Stimulated activated CD8-positive, alpha-beta memory T cell treated with anti-CD3 and anti-CD28 coated beads, Interleukin-4, amount 100 ng/mL, for 24 hours (primary cell): ENCODE measurements around the gene DBT.
"Not testable (repeated sequence)": the region's sequence is repeated elsewhere in the genome, so short reads cannot be mapped to it uniquely, and the experiment has no call there.

Source experiments
- DNase-seq: peaks from one replicate; pipeline ENCODE4 v3.0.0-alpha.2; 2020; ENCODE audit warnings: low read depth

DBT gene

DNA sequence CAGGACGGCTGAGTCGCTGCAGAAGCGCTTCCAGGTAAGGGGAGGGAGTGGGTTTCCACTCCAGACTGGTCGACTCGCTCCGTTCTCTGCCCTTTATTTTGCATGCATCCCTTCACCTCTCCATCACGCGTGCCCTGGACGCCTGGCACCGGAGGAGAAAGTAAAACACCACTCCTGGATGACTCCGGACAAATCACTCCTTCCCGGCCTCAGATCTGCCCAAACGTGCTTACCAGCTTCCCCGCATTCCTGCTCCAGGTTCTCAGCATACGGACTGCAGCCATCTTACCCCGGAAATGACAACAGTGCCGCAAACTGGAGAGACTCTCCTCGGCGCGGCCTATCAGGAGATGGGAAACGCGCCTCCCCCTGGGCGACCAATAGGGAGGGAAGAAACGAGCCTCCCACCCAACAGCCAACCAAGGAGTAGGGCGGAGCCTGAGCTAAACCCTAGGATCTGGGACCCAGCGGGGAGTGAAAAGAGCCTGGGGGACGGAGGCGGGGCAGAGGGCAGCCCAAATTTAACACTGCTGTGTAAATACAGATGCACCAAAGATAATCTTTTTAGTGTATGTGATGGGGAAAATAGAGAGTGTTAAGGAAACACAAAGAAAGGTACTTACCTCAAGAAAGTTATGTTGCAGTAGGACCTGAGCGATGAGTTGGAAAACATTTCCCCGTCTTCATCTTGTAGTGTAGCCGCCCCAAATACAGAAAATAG is at the start of gene DBT:
DBT (minus strand) TSS at position 298 of the 721 bp plus-strand sequence; CDS start at position 284, 14 bp downstream.
- peak; percentile 86 for DNase-seq

DNA sequence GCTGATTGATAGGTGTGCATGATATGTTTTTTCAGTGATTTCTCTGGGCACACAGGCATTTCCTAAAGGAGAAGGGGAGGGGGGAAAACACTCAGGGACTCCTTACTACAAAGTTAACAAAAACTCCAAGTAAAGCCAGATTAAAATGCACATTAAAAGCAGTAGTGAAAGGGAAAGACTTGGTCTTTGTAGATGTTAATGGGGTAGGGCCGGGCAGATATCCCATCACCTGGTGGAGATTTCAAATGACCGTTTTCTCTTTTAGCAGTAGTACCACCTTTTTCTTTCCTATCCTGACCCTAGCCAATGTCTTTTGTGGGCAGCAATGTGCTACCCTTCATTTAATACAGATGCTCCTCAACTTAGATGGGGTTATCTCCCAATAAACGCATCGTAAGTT is 48.9 kb upstream of the DBT start:
- no peak for DNase-seq

DNA sequence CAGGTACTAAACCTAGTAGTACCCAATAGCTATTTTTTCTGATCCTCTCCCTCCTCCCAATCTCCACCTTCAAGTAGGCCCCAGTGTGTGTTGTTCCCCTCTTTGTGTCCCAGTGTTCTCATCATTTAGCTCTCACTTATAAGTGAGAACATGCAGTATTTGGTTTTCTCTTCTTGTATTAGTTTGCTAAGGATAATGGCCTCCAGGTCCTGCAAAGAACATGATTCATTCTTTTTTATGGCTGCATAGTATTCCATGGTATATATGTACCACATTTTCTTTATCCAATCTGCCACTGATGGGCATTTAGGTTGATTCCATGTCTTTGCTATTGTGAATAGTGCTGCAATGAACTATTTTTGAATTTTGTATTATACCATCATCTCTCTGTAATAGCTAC is 47.4 kb upstream of the DBT start:
- not testable (repeated sequence) for DNase-seq

DNA sequence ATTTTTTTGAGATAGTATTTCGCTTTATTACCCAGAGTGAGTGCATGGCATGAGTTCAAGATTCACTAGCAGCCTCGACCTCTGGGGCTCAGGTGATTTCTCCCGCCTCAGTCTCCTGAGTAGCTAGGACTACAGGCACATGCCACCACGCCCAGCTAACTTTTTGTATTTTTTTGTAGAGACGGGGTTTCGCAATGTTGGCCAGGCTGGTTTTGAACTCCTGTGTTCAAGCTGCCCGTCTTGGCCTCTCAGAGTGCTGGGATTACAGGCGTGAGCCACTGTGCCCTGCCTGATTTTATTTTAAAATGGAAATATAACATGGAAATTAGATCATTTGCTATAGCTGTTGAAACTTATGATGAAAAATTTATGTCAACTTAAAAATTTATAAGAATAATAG is 46.5 kb upstream of the DBT start:
- DNase-seq, result no peak

DNA sequence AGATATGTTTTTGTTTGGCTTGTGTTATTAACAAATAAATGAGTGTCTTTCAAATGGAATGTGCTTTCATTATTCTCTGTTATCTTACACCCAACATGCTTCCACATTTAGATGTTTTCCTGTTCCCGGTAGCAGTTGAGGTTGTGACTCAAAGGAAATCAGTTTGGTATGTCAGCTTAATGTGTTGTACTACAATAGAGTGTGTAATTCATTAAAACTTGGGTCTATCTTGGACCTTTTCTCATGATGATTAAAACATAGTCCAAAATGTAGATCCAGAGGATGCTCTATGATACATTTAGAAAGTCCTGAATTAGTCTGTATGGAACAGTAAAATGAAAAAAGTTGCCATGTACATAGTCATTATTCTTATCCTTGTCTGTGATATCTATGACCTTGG is 43.1 kb upstream of the DBT start:
- no peak for DNase-seq

DNA sequence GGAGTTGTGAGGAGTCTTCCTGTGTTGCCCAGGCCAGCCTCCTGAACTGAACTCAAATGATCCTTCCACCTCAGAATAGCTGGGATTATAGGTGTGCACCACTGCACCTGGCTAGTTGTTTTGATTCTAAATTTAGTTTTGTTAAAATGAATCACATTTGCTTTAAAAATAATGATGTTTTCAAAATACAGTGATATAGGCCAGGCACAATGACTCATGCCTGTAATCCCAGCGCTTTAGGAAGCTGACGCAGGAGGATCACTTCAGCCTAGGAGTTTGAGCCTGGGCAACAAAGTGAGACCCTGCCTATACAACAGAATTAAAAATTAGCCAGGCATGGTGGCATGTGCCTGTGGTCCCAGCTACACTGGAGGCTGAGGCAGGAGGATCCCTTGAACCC is 40.7 kb upstream of the DBT start:
- DNase-seq, result no peak

DNA sequence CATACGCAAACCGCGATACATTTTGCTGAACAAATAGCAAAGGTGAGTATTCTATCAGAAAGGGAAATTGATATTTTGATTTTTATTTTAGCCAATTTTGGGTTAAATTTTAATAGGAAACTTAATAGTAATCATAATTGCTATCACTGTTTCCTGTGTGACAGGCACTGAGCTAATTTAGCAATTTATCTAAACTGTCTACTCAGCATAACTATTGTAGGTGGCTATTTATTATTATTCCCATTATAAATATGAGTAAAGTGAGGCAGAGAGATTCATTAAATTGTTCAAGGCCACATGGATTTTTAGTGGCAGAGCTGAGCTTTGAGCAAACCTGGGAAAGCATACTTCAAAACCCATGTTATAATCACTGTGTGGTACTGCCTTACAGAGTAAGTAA is 37.5 kb upstream of the DBT start:
- no peak for DNase-seq

DNA sequence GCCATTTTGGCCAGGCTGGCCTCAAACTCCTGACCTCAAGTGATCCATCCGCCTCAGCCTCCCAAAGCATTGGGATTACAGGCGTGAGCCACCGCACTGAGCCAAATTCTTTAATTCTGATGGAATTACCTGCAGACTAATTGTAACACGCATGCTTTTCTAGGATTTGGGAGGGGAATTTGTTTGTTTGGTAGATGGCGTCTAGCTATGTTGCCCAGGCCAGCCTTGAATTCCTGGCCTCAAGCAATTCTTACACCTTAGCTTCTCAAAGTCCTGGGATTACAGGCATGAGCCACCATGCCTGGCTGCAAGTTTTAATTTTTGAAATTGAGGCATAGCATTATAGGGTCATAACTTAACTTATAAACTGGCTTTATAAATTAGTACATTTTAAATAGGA is 35.0 kb upstream of the DBT start:
- DNase-seq, result no peak

DNA sequence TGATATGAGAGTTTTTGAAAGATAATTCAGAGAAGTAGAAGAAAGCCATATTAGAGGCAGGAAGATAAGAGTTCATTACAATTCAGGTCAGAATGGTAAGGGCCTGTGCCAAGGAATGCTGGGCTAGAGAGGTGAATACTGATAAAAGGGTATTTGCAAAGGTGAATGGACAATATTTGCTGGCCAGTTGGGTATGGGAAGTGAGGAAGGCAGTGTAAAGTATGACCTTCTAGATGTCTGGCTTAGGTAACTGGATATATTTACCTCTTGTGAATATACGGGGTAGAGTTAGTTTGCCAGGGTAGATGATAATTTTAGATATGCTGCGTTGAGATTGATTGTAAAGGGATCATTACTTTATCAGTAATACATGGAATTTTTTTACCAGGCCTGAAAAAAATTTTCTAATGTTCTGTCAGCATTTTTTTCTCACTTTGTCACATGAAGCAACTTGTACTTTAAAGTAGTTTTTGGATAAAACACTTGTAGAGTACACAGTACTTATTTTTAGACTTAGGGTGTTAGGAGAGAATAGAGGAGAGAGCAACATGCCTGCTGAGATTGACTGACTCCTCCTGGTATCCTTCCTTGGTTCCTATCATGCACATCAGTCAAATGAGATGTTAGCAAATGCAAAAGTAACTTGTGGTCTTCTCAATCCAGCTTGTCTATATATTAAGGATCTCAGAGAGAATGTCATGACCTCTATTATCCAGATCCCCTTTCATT is 30.5 kb upstream of the DBT start:
- no peak for DNase-seq

DNA sequence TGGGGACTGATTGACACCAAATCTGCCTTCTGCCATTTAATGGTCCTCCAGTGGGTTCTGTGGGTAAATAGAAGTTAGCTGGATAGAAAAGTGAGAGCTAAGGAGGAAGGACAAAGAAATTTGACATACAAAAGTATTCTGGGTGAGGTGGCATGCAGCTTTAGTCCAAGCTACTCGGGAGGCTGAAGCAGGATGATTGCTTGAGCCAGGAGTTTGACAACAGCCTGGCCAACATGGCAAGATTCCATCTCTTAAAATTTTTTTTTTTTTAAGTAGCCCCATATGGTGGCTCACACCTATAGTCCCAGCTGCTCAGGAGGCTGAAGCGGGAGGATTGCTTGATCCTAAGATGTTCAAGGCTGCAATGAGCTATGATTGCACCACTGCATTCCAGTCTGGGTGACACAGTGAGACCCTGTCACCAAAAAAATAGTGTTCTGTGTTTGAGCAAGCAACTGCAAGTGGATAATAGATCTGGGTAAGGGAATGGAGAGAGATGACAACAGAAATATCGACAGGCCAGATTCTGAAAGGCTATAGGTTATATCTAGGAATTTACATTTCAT is 29.8 kb upstream of the DBT start:
- DNase-seq, result no peak

DNA sequence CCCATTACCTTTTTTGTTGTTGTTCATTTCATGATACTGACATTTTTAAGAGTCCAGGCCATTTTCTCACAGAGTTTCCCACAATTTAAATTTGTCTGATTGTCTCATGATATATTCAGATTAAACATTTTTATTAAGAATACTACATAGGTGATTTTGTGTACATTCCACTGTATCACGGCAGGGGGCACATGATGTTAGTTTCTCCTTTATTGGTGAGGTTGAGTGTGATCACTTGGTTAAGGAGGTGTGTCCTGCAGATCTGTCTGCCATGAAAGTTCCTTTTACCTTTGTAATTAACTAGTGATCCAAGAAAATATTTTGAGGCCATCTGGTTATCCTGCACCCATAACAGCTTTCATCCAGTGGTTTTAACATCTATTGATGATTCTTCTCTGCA is 28.2 kb upstream of the DBT start:
- DNase-seq, result no peak

DNA sequence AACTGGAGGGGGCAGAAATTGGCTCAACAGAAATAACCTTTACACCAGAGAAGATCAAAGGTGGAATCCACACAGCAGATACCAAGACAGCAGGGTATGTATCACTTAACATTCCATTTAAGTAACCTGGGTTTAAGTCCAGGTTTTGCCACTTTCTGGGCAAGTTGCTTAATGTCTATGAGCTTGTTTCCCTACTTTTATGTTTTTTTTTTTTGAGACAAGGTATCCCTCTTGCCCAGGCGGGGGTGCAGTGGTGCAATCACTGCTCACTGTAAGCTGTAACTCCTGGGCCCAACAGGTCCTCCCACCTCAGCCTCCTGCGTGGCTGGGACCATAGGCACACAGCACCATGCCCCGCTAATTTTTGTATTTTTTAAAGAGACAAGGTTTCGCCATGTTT is 18.6 kb upstream of the DBT start:
- DNase-seq, result no peak

DNA sequence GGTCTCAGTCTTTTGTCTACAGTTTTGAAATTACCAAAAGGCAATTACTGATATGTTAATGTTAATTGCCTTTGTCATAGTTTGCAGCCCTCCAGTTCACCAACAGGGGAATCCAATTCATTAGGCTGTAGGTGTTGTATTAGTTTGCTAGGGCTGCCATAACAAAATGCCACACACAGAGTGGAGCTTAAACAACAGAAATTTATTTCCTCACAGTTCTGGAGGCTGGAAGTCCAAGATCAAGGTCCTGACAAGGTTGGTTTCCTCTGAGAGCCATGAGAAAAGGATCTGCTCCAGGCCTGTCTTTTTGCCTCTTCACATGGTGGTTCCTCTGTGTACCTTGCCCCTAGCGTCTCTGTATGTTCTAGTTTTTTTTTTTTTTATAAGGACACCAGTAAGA is 17.6 kb upstream of the DBT start:
- no peak for DNase-seq

DNA sequence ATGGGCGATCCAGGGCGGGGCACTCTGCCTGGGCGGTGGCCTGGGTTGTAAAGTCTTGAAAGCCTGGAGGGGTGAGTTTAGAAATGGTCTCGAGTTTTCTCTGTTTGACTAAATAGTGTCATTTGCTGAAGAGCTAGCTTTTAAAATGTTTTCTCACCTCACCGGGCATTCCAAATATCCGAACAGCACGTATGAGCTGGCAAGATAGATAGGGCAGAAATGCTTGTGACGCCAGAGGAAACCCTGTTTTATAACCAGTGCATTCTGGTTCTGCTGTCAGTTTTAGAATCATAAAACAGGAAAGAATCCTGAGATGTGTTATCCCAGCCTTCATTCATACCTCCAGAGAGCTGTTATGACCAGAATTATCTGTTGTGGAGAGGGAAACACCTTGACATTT is 17.1 kb upstream of the DBT start:
- DNase-seq, result no peak

DNA sequence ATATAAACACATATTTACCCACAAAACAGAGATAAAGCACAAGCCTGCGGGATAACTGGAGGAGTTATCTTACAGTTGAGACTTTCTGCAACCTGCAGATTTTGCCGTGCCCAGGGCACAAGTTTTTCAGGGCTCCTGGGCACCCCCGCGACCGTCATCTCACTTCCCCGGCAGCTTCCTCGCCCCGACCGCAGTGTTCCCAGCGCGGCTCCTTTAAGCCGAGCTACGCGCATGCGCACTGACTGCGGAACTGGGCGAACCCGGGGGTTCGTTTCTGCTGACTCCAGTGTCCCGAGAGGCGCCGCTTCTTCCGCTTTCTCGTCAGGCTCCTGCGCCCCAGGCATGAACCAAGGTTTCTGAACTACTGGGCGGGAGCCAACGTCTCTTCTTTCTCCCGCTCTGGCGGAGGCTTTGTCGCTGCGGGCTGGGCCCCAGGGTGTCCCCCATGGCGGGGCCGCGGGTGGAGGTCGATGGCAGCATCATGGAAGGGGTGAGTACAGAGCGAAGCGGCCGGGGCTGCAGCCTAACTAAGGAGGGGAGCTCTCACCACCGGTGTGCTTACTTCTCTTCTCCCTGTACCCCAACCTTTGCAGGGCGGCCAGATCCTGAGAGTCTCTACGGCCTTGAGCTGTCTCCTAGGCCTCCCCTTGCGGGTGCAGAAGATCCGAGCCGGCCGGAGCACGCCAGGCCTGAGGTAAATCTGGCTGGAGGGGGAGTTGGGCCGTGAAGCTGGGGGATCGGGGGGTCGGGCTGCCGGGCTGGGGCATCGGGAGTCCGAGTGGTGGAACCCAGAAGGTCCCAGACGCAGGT is 16.5 kb upstream of the DBT start, which contains the start of gene RTCA:
RTCA (plus strand) TSS at position 286 of the 810 bp plus-strand sequence; CDS start at position 446, 160 bp downstream.
- peak; percentile 95 for DNase-seq

DNA sequence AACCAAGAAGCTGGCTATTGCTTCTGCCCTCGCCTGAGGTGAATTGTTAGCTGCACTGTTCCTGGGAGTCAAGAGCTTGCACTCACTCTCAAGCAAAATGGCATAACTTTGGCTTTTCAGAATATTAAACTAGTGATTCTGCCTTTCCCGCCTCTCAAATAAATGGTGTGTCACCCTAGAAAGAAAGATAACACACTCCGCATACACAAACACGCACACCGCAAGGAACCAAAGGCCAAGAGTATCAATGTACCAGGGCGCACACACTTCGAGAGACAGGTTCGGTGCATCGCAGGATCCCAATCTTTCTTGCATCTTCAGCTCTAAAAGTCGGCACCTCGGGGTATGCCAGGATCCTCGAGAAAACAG is 15.9 kb upstream of the DBT start:
- no peak for DNase-seq

DNA sequence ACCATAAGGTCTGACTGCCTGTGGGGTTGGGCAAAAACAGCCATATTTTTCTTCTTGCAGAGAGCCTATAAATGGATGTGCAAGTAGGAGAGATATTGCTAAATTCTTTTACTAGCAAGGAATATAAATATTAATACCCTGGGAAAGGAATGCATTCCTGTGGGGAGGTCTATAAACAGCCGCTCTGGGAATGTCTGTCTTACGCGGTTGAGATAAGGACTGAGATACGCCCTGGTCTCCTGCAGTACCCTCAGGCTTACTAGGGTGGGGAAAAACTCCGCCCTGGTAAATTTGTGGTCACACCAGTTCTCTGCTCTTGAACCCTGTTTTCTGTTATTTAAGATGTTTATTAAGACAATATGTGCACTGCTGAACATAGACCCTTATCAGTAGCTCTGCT is 14.4 kb upstream of the DBT start:
- DNase-seq, result not testable (repeated sequence)

DNA sequence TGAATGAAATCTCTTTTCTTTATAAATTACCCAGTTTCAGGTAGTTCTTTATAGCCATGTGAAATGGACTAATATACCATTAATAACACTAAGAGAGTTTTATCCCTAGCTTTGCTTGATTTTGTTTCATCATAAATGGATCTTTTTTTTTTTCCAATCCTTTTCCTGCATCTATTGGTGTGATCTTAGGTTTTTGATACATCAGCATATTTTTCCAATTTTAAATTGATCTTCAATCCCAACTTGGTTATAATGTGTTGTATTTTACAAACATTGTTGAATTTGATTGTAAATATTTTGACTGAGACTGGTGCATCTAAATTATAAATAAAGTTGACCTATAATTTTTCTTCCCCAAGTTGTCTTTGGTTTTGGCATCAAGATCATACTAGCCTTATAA is 12.1 kb upstream of the DBT start:
- DNase-seq, result no peak

DNA sequence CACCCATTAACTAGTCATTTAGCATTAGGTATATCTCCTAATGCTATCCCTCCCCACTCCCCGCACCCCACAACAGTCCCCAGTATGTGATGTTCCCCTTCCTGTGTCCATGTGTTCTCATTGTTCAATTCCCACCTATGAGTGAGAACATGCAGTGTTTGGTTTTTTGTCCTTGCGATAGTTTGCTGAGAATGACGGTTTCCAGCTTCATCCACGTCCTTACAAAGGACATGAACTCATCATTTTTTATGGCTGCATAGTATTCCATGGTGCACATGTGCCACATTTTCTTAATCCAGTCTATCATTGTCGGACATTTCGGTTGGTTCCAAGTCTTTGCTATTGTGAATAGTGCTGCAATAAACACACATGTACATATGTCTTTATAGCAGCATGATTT is 8.8 kb upstream of the DBT start:
- DNase-seq, result not testable (repeated sequence)

DNA sequence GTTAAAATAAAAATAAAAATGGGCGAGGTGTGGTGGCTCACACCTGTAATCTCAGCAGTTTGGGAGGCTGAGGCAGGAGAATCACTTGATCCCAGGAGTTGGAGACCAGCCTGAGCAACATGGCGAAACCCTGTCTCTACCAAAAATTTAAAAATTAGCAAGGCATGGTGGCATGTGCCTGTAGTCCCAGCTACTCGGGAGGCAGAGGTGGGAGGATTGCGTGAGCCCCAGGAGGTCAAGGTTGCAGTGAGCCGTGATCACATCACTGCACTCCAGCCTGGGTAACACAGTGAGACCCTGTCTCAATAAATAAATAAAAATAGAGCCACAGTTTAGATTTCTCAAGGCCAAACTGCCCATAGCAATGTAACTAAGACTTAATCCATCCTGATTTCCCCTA is 6.6 kb upstream of the DBT start:
- DNase-seq, result not testable (repeated sequence)

DNA sequence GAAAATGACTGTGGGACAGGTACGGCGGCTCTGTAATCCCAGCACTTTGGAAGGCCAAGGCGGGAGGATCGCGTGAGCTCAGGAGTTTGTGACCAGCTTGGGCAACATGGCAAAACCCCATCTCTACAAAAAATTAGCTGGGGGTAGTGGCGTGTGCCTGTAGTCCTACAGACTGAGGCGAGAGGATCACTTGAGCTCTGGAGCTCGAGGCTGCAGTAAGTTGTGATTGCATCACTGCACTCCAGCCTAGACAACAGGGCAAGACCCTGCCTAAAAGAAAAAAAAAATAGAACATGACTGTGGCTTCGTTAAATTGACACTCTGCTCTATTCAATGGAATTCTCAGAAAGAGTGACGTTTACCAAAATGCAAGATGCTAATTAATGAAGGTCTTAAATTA is 3.9 kb upstream of the DBT start:
- no peak for DNase-seq

DNA sequence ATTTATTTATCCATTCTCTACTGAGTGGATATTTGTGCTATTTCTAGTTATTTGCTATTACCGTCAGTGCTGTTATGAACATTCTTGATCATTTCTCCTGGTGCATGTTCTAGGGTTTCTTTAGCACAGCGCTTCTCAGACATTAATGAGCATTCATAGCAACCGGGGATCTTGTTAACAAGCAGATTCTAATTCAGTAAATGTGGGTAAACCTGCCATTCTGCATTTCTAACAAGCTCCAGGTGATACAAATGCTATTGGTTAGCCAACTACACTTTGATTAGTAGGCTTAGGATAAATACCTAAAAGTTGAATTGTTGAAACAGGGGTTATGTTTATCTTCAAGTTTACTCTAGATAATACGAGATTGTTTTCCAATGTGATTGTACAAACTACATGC is 3.3 kb upstream of the DBT start:
- DNase-seq, result no peak

DNA sequence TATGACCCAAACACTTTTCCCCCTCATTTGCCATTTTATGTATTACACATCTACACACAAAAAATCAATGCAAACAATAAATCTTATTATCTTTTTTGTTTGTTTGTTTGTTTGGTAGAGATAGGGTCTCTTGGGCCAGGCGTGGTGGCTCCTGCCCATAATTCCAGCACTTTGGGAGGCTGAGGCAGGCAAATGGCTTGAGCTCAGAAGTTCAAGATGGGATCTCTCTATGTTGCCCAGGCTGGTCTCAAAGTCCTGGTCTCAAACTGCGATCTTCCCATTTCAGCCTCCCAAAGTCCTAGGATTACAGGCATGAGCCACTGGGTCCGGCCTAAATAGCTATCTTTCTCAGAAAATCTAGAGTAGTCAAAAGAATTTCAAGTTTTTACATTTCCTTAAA is 1.2 kb upstream of the DBT start:
- DNase-seq, result no peak
